H7 (cell line): ENCODE measurements around the gene MND1. TPM values are rescaled to one million over a fixed set of nuclear protein-coding genes. Genes with fewer than 3 reads are reported as not detected.

Experiments
- DNase-seq: peaks from one replicate; pipeline ENCODE4 v3.0.0; 2012
- H3K27me3 ChIP-seq: 2 replicates; pipeline ENCODE4 v1.6.0; 2011; ENCODE audit warnings: mild to moderate bottlenecking, low read length; ENCODE audit not compliant: control insufficient read depth, insufficient read depth
- H3K36me3 ChIP-seq: replicated peaks from 2 replicates; pipeline ENCODE4 v1.5.1; 2011; ENCODE audit warnings: low read length; ENCODE audit not compliant: control insufficient read depth, insufficient read depth
- H3K4me3 ChIP-seq: 2 replicates; pipeline ENCODE4 v1.5.1; 2011; ENCODE audit warnings: low read depth, mild to moderate bottlenecking, control low read depth, low read length, moderate library complexity; ENCODE audit not compliant: insufficient read depth
- total RNA-seq: library from RNA; depleted of rRNA; stranded (reverse); fragments of >200 nt; shearing (Covaris generic); gene quantifications from 2 replicates; pipeline ENCODE4 v1.2.3, GENCODE V29; 2014

Gene MND1
- total RNA-seq, 1 experiment from 2014 or later: 17.6 TPM

DNA sequence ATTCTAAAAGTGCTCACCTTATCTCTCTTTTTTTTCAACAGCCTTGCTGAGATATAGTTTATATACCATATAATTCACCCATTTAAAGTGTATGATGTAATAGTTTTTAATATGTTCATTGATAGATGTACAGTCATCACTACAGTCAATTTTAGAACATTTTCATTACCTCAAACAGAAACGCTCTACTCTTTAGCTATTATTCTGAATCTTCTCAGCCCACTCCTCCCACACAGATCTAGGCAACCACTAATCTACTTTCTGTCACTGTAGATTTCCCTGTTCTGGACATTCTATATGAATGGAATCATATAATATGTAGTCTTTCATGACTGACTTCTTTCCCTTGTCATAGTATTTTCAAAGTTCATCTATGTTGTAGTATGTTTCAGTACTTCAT, 22.6 kb downstream of the MND1 start:
- no peak for DNase-seq
- Histone ChIP-seq H3K4me3 (no peak overlapping the region), H3K27me3 (no peaks in the 10 kb centered on the region), H3K36me3 (peaks cover 1% of the 10 kb centered on the region)

DNA sequence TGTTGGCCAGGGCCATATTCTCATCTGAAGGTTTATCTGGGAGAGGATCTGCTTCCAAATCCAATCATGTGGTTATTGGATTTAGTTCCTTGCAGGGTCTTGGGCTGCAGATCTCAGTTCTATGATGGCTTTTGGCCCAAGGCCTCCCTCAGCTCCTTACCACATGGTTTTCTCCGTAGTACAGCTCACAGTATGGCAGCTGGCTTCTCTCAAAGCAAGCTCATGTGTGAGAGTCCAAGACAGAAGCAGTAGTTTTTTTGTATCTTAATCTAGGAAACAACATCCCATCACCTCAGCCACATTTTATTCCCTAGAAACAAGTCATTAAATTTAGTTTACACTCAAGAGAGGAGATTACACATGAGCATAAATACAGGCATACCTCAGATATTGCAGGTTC, 24.5 kb downstream of the MND1 start:
- peaks cover 1% of the 10 kb centered on the region for H3K36me3 ChIP-seq
- H3K27me3 ChIP-seq: no peaks in the 10 kb centered on the region
- no peak for DNase-seq
- no peak overlapping the region for H3K4me3 ChIP-seq

DNA sequence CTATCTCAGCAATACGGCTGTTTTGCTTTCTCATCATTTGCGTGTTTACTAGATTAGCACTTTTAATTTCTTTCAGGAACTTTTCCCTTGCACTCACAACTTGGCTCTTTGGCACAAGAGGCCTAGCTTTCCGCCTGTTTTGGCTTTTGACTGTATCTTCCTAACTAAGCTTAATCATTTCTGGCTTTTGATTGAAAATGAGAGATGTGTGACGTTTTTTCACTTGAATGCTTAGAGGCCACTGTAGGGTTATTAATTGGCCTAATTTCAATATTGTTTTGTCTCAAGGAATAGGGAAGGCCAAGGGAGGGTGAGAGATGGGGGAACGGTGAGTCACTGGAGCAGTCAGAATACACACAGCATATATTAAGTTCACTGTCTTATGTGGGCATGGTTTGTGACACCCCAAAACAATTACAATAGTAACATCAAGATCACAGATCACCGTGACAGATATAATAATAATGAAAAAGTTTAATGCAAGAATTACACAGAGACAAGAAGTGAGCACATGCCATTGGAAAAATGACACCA, 27.3 kb downstream of the MND1 start:
- H3K4me3 ChIP-seq: no peak overlapping the region
- DNase-seq: no peak
- no peaks in the 10 kb centered on the region for H3K27me3 ChIP-seq
- H3K36me3 ChIP-seq: peaks cover 1% of the 10 kb centered on the region

DNA sequence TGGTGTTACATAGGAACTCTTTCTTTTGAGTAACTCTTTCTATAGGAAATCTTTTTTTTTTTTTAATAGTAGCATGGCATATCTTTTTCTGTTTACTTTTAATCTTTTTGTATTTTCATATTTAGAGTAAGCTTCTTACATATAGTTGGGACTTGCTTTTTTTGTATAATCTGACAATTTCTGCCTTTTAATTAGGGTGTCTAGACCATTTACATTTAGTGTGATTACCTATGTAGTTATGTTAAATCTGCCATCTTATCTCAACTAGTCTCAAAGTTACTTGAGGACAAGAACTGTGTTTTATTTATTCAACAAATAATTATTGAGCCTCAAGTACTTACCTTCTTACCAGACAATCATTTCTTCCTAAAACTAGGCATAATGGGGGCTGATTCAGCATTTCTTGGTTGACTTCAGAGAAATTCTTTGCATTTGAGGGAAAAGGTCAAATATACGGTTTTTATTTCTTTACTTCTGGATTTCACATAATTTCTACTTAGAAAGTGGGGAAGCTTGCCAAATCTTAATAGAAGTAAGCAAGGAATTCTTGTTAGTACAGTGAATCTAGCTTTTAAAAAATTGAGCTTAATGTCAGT, 28.6 kb downstream of the MND1 start:
- no peaks in the 10 kb centered on the region for H3K27me3 ChIP-seq
- DNase-seq: no peak
- H3K4me3 ChIP-seq: no peak overlapping the region
- H3K36me3 ChIP-seq: peaks cover 1% of the 10 kb centered on the region

DNA sequence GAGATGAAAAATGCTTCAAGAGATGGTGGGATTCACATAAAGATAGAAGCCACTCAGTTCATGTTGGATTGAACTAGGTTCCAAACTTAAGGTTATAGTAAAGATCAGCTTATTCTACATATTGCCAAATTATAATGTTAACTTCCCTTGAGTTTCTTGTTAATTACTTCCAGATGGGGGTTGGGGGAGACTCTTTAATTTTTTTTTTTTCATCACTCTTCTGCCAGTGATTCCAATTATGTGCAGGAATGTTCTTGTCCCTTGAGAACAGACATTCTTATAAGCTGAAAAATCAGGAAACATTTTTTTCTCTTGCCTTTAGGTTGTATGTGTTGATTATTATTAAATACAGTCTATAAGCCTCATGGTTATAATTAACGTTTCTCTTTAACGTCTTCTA, 30.0 kb downstream of the MND1 start:
- Histone ChIP-seq H3K4me3 (no peak overlapping the region), H3K27me3 (no peaks in the 10 kb centered on the region), H3K36me3 (peaks cover 1% of the 10 kb centered on the region)
- DNase-seq: no peak

DNA sequence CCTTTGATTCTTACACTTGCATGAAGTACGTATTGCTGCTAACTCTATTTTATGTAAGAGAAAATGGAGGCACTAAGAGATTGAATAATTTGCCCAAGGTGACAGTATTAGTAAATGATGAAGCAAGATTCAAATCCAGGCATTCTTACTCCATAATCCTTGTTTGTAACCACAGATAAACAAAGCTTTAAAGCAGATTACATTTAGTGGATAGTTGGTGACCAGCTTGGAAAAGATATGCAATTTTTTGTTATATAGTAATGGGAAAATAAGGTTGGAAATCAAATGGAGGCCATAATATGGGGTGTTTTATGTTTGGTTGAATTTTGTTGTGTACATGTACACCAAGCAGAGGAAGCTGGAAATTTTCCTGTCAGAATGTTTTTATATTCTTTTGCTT, 30.8 kb downstream of the MND1 start:
- no peaks in the 10 kb centered on the region for H3K27me3 ChIP-seq
- DNase-seq: no peak
- H3K36me3 ChIP-seq: no peaks in the 10 kb centered on the region; the same call in none of the 2 replicates
- H3K4me3 ChIP-seq: no peak overlapping the region

DNA sequence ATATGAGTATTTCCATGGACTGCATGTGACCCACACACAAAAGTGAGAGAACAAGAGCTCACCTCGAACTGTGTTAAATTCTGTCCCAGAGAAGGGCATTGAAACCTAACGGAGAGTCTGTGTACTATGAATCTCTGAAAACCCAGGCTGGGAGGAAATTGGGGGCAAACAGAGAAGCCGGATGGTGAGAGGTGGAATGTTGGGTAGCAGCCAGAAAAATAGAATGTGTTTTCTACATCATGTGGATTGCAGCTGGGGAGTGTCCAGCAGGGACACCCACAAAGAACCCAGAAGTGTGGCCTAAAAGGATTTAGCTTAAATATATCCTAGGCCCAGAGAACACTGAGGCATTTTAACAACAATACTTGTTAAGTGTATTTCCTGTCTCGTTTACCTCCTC, 38.6 kb downstream of the MND1 start:
- Histone ChIP-seq H3K4me3 (no peak overlapping the region), H3K36me3 (0 out of 2 replicates have a peak, but pooled peaks cover 1% of the 10 kb centered on the region), H3K27me3 (no peaks in the 10 kb centered on the region)
- no peak for DNase-seq

DNA sequence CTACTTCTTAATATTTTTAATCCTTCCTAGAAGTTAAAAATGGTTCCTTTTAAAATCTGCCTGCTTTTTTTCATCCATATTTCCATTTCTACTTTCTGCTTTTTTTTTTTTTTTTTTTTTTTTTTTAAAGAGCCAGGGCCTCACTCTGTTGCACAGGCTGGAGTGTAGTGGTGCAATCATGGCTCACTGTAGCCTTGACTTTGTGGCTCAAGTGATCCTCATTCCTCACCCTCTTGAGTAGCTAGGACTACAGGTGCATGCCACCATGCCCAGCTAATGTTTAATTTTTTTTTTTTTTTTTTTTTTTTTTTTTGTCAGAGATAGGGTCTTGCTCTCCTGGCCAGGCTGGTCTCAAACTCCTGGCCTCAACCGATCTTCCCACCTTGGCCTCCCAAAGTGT, 39.7 kb downstream of the MND1 start:
- 0 out of 2 replicates have a peak, but pooled peaks cover 1% of the 10 kb centered on the region for H3K36me3 ChIP-seq
- no peak for DNase-seq

DNA sequence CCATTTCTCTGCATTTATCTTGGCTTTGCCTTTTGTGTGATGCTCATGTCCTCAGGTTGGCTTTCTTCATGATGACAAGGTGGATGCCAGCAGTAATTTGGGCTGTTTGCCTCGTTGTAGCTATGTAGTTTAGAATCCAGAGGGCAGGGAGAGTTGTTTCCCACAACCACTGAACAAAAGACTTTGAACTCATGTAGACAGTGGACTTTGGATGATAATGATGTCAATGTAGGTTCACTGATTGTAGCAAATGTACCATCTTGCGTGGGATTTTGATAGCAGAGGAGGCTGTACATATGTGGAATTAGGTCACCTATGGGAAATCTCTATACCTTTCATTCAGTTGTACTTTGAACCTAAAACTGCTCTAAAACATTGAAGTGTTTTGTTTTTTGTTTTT, 41.3 kb downstream of the MND1 start:
- H3K27me3 ChIP-seq: no peaks in the 10 kb centered on the region
- no peak for DNase-seq
- H3K4me3 ChIP-seq: no peak overlapping the region
- 0 out of 2 replicates have a peak, but pooled peaks cover 1% of the 10 kb centered on the region for H3K36me3 ChIP-seq

More for the DNA sequence above, 39.7 kb downstream of the MND1 start:
- H3K4me3 ChIP-seq: no peak overlapping the region
- no peaks in the 10 kb centered on the region for H3K27me3 ChIP-seq

DNA sequence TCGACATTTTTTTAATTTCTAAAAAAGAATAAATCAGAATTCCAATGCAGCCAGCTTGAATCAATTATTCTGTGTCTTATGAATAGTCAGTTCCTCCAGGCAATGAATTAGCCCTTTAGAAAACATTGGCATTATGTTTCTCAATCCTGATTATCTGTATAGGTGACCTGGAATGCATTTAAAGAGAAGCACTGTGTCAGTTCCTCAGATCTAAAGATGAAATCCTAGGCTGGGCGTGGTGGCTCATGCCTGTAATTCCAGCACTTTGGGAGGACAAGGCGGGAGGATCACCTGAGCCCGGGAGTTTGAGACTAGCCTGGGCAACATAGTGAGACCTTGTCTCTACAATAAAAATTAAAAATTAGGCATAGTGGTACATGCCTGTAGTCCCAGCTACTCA, 43.5 kb downstream of the MND1 start:
- Histone ChIP-seq H3K4me3 (no peak overlapping the region), H3K36me3 (no peaks in the 10 kb centered on the region), H3K27me3 (no peaks in the 10 kb centered on the region)
- no peak for DNase-seq

DNA sequence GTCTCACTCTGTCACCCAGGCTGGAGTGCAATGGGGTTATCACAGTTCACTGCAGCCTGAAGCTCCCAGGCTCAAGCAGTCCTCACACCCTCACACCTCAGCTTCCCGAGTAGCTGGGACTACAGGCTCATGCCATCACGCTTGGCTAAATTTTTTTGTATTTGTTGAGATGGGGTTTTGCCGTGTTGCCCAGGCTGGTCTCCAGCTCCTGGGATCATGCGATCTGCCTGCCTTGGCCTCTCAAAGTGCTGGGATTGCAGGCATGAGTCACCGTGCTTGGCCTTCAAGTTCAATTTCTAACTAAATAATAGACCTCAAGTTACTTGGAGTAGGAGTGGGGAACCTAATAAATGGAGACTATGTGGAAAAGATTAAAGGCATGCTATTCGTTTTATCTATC, 48.9 kb downstream of the MND1 start:
- no peaks in the 10 kb centered on the region for H3K36me3 ChIP-seq
- H3K27me3 ChIP-seq: no peaks in the 10 kb centered on the region
- no peak for DNase-seq
- no peak overlapping the region for H3K4me3 ChIP-seq

DNA sequence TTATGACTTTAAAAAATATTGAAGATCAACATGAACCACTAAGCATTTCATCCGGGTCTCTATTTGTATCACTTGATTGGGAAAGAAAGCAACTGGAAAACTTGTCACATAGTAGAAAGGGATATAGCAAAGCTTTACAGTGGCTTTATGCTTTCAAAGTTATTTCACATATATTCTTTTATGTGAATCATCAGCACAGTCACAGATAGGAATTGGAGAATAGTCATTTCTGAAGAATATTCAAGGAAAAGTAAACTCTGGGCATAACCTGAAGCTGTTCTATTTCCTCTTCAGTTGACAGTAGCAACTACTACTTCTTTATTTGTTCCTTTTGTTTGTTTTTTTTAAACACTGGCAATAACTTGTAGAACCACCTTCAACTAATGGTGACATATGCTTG, 50.5 kb downstream of the MND1 start:
- no peaks in the 10 kb centered on the region for H3K27me3 ChIP-seq
- DNase-seq: no peak
- H3K4me3 ChIP-seq: no peak overlapping the region
- H3K36me3 ChIP-seq: no peaks in the 10 kb centered on the region

DNA sequence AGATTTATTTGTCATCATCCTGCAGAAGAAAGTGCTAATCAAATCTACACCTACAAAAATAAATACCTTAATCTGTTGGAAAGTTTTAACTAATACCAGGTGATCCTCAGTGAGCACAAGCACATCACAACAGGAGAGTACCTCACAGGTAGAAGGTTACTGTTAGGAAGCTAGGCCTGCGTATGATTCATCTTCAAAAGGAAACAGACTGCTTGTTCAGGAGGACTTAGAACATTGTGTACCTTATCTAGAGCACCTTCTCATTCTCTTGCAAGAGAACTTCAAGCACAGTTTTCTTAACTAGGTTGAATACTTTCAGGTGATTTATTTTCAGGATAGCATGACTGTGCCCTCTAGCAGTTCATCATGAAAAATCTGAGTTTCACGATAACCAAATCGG, 54.2 kb downstream of the MND1 start:
- Histone ChIP-seq H3K27me3 (no peaks in the 10 kb centered on the region), H3K36me3 (no peaks in the 10 kb centered on the region), H3K4me3 (no peak overlapping the region)
- DNase-seq: no peak

DNA sequence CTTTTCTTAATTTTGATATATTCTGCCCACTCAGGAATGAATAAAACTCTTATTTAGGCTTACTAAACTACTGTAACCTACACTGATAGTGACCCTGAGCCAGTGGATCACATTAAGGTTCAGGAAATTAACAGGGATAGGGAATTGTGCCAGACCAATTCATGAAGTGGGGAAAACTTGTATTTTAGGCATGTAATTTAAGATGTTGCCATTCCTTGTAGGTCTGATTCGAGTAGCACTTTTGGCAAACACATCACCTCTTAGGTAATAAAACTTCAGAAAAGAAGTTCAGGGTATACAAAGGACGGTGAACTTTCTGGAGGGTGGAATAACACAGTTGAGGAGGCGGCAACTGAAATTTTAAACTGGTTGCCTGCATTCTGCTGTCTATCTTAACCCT, 54.9 kb downstream of the MND1 start:
- Histone ChIP-seq H3K27me3 (no peaks in the 10 kb centered on the region), H3K36me3 (no peaks in the 10 kb centered on the region), H3K4me3 (no peak overlapping the region)
- DNase-seq: no peak

DNA sequence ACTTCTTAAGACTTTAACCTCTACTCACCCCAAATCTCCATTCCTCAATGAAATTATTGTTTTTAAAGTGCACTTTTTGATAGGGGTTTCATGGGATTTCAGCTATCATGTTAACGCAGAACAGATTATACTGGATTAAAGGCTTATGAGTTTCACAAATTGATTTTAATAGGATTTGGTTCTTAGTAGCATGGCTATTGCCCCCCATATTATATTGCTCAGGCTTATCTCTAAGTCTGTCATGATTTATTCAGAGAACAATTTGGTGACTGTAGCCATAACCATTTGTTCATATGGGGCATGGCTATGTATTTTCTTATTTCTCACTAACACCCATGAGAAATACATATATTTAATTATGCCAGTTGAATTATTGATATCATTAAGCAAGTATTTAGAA, 57.0 kb downstream of the MND1 start:
- no peak for DNase-seq

DNA sequence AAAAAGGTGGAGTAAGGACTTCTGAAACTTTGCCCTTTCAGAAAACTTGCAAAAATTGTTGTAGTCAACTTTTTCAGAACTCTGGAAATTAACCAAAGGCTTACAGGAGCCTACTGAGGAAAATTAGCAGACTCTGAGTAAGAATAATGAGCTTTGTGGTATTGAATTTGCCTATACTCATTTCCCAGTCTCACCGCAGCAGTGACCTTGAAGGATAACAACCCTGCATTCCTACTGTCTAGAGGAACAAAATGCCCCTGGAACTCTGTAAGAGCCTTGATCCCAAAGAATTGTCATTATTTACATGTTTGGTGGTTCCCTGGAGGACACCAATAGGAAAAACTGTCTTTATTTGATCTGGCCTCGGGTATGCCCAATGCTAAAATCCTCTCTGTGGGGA, 57.9 kb downstream of the MND1 start:
- H3K36me3 ChIP-seq: no peaks in the 10 kb centered on the region
- DNase-seq: no peak
- no peaks in the 10 kb centered on the region for H3K27me3 ChIP-seq
- H3K4me3 ChIP-seq: no peak overlapping the region

More for the DNA sequence above, 57.0 kb downstream of the MND1 start:
- H3K27me3 ChIP-seq: no peaks in the 10 kb centered on the region
- no peaks in the 10 kb centered on the region for H3K36me3 ChIP-seq
- no peak overlapping the region for H3K4me3 ChIP-seq
